Spleen (tissue), 7 donors: ENCODE results near the gene EPN2.

Source experiments
- POLR2A ChIP-seq, 3 donors: fragments of 450-650 bp; IDR thresholded peaks; one replicate each; pipeline ENCODE4 v1.5.1; 2017; ENCODE audit warnings: antibody characterized with exemption in 3 of 3, mild to moderate bottlenecking in 1 of 3
- TF ChIP-seq, protein P1 (sequence below), 11 experiments: fragments of 200-600 bp in 7 of 11; fragments of 450-650 bp in 4 of 11; sonication (generic) in 4 of 11; IDR thresholded peaks in 8 of 11; conservative IDR thresholded peaks in 3 of 11; 1 replicate in 7 of 11; 2 replicates in 4 of 11; pipeline versions ENCODE4 v1.4.0 to v1.8.0; 2016 to 2021; ENCODE audit warnings: antibody characterized with exemption in 11 of 11, inconsistent platforms in 4 of 11, mild to moderate bottlenecking in 1 of 11
- donor health status: DM: no; HTN: no; CAD: no; lungs with moderate emphysema.
- donor health status: DM: no; HTN: no; CAD: no.
- donor health status: DM: no; HTN: no; CAD: no.

- TF ChIP-seq, protein P1, sequence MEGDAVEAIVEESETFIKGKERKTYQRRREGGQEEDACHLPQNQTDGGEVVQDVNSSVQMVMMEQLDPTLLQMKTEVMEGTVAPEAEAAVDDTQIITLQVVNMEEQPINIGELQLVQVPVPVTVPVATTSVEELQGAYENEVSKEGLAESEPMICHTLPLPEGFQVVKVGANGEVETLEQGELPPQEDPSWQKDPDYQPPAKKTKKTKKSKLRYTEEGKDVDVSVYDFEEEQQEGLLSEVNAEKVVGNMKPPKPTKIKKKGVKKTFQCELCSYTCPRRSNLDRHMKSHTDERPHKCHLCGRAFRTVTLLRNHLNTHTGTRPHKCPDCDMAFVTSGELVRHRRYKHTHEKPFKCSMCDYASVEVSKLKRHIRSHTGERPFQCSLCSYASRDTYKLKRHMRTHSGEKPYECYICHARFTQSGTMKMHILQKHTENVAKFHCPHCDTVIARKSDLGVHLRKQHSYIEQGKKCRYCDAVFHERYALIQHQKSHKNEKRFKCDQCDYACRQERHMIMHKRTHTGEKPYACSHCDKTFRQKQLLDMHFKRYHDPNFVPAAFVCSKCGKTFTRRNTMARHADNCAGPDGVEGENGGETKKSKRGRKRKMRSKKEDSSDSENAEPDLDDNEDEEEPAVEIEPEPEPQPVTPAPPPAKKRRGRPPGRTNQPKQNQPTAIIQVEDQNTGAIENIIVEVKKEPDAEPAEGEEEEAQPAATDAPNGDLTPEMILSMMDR (IDR thresholded peaks at IDR 0.05 in 8 of 11, conservative IDR thresholded peaks at IDR 0.05 in 3 of 11), result no peak
- no peak for TF ChIP-seq POLR2A (IDR thresholded peaks at IDR 0.05)
These were observed 88.4 kb downstream of the EPN2 start for GRCh38 chr17:19325542-19325941.
